Loucy (cell line): ENCODE results near the gene ATXN2.
"Not testable (repeated sequence)": the region's sequence is repeated elsewhere in the genome, so short reads cannot be mapped to it uniquely, and the experiment has no call there.

Source experiments
- H2AFZ ChIP-seq: fragments of 200-600 bp; sonication (generic); 2 replicates; pipeline ENCODE4 v1.6.0; 2016; ENCODE audit warnings: antibody characterized with exemption, mild to moderate bottlenecking, low read length, moderate library complexity
- H3F3A ChIP-seq: fragments of 200-600 bp; 2 replicates; pipeline ENCODE4 v1.6.0; 2016; ENCODE audit warnings: antibody characterized with exemption, low read depth, mild to moderate bottlenecking
- H3K27me3 ChIP-seq: fragments of 200-600 bp; sonication (generic); 2 replicates; pipeline ENCODE4 v1.6.1; 2014; ENCODE audit warnings: low read length, mild to moderate bottlenecking; ENCODE audit not compliant: insufficient read depth, poor library complexity, severe bottlenecking
- H3K36me3 ChIP-seq: fragments of 200-600 bp; sonication (generic); 2 replicates; pipeline ENCODE4 v1.6.1; 2016; ENCODE audit warnings: low read length; ENCODE audit not compliant: insufficient read depth
- H3K4me1 ChIP-seq: fragments of 200-600 bp; sonication (generic); 2 replicates; pipeline ENCODE4 v1.5.1; 2014; ENCODE audit warnings: low read length, mild to moderate bottlenecking; ENCODE audit not compliant: insufficient read depth, poor library complexity, severe bottlenecking
- H3K4me2 ChIP-seq: fragments of 200-600 bp; sonication (generic); 2 replicates; pipeline ENCODE4 v1.6.0; 2014; ENCODE audit warnings: antibody characterized with exemption, low read length, low read depth, mild to moderate bottlenecking; ENCODE audit not compliant: poor library complexity, severe bottlenecking
- H3K4me3 ChIP-seq: fragments of 200-600 bp; sonication (generic); 2 replicates; pipeline ENCODE4 v1.5.1; 2014; ENCODE audit warnings: low read length, mild to moderate bottlenecking, mixed read lengths; ENCODE audit not compliant: poor library complexity, severe bottlenecking
- H3K79me2 ChIP-seq: fragments of 200-600 bp; sonication (generic); 2 replicates; pipeline ENCODE4 v1.6.1; 2014; ENCODE audit warnings: low read length; ENCODE audit not compliant: insufficient read depth
- H3K9ac ChIP-seq: fragments of 200-600 bp; sonication (generic); 2 replicates; pipeline ENCODE4 v1.6.0; 2014; ENCODE audit warnings: mild to moderate bottlenecking, low read depth, low read length, moderate library complexity; ENCODE audit not compliant: poor library complexity, severe bottlenecking
- H3K9me2 ChIP-seq: fragments of 200-600 bp; sonication (generic); replicated peaks from 2 replicates; pipeline ENCODE4 v1.6.1; 2016; ENCODE audit warnings: low read depth, low read length, mixed read lengths
- H3K9me3 ChIP-seq: fragments of 200-600 bp; sonication (generic); 2 replicates; pipeline ENCODE4 v1.6.1; 2014; ENCODE audit warnings: mild to moderate bottlenecking, antibody characterized with exemption, low read length, low read depth; ENCODE audit not compliant: insufficient read depth
- H4K20me1 ChIP-seq: fragments of 200-600 bp; sonication (generic); 2 replicates; pipeline ENCODE4 v1.6.0; 2014; ENCODE audit warnings: antibody characterized with exemption, low read length, mild to moderate bottlenecking; ENCODE audit not compliant: insufficient read depth, poor library complexity, severe bottlenecking
- EZH2phosphoT487 ChIP-seq: fragments of 200-600 bp; IDR thresholded peaks from 2 replicates; pipeline ENCODE4 v1.6.1; 2018; ENCODE audit warnings: antibody characterized with exemption, mild to moderate bottlenecking, moderate library complexity, borderline replicate concordance
- TF ChIP-seq, protein P1 (sequence below): fragments of 200-600 bp; sonication (generic); conservative IDR thresholded peaks from 2 replicates; pipeline ENCODE4 v1.5.1; 2014; ENCODE audit warnings: mild to moderate bottlenecking, antibody characterized with exemption, low read length

The ATXN2 gene

DNA sequence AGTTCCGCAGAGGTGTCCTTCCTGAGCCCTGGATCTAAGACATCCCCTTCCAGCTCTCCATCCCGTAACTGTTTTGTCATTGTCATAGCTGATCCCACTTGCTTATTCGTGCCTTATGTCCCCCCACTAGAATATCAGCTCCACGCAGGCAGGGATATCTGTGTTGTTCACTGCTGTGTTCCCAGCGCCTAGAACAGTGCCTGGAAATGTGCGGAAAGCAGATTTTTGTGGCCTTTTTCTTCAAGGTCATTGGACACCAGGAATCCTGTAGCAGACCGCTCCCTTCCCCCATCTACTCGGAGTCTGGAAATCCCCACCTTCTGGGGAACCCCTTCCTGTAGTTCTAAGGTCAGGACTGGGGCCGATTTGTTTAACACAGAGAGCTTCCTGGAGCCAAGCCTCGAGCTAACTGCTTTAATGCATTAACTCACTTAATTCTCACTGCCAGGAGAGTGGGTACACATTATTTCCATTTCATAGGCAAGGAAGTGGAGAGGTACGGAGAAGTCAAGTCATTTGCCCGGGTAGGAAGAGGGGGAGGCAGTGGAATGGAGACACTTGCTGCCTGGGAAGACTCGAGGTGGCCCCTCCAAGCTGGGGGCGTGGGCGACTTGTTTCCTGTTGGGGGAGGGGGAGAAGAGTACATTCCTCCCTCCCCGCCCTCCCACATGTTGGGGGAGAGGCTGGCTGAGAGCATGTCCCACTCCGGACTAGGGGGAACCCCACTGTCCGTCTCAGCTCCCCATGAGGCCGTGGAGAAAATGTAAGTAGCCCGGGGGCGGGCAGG, 194.6 kb downstream of the ATXN2 start:
- no peaks in the 10 kb centered on the region for H3K9me3 ChIP-seq
- peaks cover 38% of the 10 kb centered on the region for H3K4me1 ChIP-seq
- H3K27me3 ChIP-seq, result peaks cover 9% of the 10 kb centered on the region
- peak overlapping the region; percentile 68 for H3K9ac ChIP-seq
- H2AFZ ChIP-seq, result peak overlapping the region; percentile 65; the same call in 1 of the 2 replicates
- TF ChIP-seq, protein P1, sequence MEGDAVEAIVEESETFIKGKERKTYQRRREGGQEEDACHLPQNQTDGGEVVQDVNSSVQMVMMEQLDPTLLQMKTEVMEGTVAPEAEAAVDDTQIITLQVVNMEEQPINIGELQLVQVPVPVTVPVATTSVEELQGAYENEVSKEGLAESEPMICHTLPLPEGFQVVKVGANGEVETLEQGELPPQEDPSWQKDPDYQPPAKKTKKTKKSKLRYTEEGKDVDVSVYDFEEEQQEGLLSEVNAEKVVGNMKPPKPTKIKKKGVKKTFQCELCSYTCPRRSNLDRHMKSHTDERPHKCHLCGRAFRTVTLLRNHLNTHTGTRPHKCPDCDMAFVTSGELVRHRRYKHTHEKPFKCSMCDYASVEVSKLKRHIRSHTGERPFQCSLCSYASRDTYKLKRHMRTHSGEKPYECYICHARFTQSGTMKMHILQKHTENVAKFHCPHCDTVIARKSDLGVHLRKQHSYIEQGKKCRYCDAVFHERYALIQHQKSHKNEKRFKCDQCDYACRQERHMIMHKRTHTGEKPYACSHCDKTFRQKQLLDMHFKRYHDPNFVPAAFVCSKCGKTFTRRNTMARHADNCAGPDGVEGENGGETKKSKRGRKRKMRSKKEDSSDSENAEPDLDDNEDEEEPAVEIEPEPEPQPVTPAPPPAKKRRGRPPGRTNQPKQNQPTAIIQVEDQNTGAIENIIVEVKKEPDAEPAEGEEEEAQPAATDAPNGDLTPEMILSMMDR, result no peak
- TF ChIP-seq EZH2phosphoT487, result no peak
- H4K20me1 ChIP-seq, result peaks cover 33% of the 10 kb centered on the region
- no peaks in the 10 kb centered on the region for H3K36me3 ChIP-seq
- peaks cover 36% of the 10 kb centered on the region for H3K79me2 ChIP-seq
- H3F3A ChIP-seq, result no peaks in the 10 kb centered on the region
- peak overlapping the region; percentile 97 for H3K4me3 ChIP-seq
- peak overlapping the region; percentile 77 for H3K4me2 ChIP-seq
- no peaks in the 10 kb centered on the region for H3K9me2 ChIP-seq

DNA sequence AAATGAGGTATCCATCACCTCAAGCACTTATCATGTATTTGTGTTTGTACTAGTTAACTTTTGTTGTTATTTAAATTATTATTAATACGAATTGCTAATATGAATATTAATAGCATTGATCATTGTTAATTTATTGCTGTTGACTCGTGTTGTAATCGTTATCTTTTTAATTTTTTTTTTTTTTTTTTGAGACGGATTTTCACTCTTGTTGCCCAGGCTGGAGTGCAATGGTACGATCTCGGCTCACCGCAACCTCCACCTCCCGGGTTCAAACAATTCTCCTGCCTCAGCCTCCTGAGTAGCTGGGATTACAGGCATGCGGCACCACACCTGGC, 196.7 kb downstream of the ATXN2 start:
- not testable (repeated sequence) for H2AFZ ChIP-seq, H3K4me3 ChIP-seq, H3K9me3 ChIP-seq, H3K27me3 ChIP-seq, H3F3A ChIP-seq, H3K9me2 ChIP-seq, H3K36me3 ChIP-seq, H3K4me2 ChIP-seq, H3K9ac ChIP-seq
- Histone ChIP-seq H3K79me2 (peaks cover 15% of the 10 kb centered on the region), H3K4me1 (peaks cover 23% of the 10 kb centered on the region), H4K20me1 (peaks cover 12% of the 10 kb centered on the region)
